GM23338 (cell line): ENCODE data around the gene CFTR.

Source experiments
- CTCF ChIP-seq, 2 experiments: fragments of 200-600 bp in 1 of 2; sonication (generic) in 1 of 2; conservative IDR thresholded peaks; 2 replicates each; pipeline versions ENCODE4 v1.5.1 to v1.6.1; 2016 to 2017; ENCODE audit warnings: antibody characterized with exemption in 2 of 2, low read depth in 2 of 2, mild to moderate bottlenecking in 2 of 2, moderate library complexity in 1 of 2
- EZH2phosphoT487 ChIP-seq: fragments of 200-600 bp; sonication (generic); IDR thresholded peaks from one replicate; pipeline ENCODE4 v1.8.1; 2018; ENCODE audit warnings: antibody characterized with exemption; ENCODE audit not compliant: unreplicated experiment
- POLR2AphosphoS5 ChIP-seq: IDR thresholded peaks from 2 replicates; pipeline ENCODE4 v1.6.1; 2016; ENCODE audit warnings: antibody characterized with exemption, low read depth
- REST ChIP-seq: IDR thresholded peaks from one replicate; pipeline ENCODE4 v1.6.1; 2018; ENCODE audit warnings: antibody characterized with exemption; ENCODE audit not compliant: unreplicated experiment
- ZNF331 ChIP-seq: fragments of 250-450 bp; sonication (Bioruptor Pico); IDR thresholded peaks from 2 replicates; pipeline ENCODE4 v1.5.0; 2020; ENCODE audit warnings: low read depth, mild to moderate bottlenecking, moderate library complexity

- TF ChIP-seq POLR2AphosphoS5 = no peak
- TF ChIP-seq EZH2phosphoT487 = no peak
- TF ChIP-seq CTCF (conservative IDR thresholded peaks at IDR 0.05; ENCODE audit: low read depth in 2 of 2) = no peak
- no peak for TF ChIP-seq REST
- no peak for TF ChIP-seq ZNF331
Measured at GRCh38 chr7:117630501-117630900, 150.7 kb downstream of the CFTR start.
